Measurements from ENCODE around the gene CWF19L2.
"Not testable (repeated sequence)": the region's sequence is repeated elsewhere in the genome, so short reads cannot be mapped to it uniquely, and the experiment has no call there.

CWF19L2 gene

DNA sequence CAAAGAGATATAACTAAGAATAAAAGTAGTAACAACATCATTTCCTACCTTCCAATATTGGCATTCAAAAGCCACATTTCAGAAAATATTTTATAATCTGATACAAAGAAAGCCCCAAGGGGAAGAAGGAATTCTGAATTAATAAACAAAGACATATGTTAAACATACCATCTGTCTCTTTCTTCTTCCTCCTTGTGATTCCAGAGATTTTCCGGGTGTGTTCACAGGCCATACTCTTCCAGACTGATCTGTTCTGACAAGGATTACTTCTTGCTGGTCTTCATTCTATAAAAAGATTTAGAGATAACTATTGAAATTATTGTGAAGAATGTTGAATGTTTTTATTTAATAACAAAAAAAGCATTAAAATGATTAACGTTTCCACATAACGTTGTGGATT is 65.0 kb downstream of the CWF19L2 start:
- peaks cover 11 to 17% of the 10 kb centered on the region in 2 donors for H3K36me3 ChIP-seq (ENCODE audit: control insufficient read depth in 1 of 2, insufficient read depth in 2 of 2, low read length in 2 of 2)
- H3K4me3 ChIP-seq (ENCODE audit: low read depth in 1 of 2, low read length in 2 of 2) = no peak overlapping the region
- no peak overlapping the region for H3K9ac ChIP-seq (ENCODE audit: low read depth in 1 of 2, low read length in 2 of 2)
- no peak overlapping the region for H3K27ac ChIP-seq (ENCODE audit: low read depth, low read length)
- H3K4me1 ChIP-seq (ENCODE audit: control insufficient read depth in 1 of 2, insufficient read depth in 2 of 2, low read length in 2 of 2) = no peaks in the 10 kb centered on the region
- H3K27me3 ChIP-seq (ENCODE audit: control insufficient read depth in 1 of 2, insufficient read depth in 2 of 2, low read length in 2 of 2) = no peaks in the 10 kb centered on the region
- H3K9me3 ChIP-seq (ENCODE audit: control insufficient read depth in 1 of 2, low read length in 2 of 2) = no peaks in the 10 kb centered on the region

DNA sequence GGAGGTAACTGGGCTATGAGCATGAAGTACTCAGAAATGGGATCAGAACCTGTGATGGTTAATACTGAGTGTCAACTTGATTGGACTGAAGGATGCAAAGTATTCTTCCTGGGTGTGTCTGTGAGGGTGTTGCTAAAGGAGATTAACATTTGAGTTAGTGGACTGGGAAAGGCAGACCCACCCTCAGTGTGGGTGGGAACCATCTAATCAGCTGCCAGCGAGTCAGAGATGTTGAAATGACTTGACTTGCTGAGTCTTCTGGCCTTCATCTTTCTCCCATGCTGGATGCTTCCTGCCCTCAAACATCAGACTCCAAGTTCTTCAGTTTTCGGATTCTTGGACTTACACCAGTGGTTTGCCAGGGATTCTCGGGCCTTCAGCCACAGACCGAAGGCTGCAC is 66.9 kb downstream of the CWF19L2 start:
- H3K4me3 ChIP-seq (ENCODE audit: low read depth in 1 of 2, low read length in 2 of 2); H3K9me3 ChIP-seq (ENCODE audit: control insufficient read depth in 1 of 2, low read length in 2 of 2); H3K9ac ChIP-seq (ENCODE audit: low read depth in 1 of 2, low read length in 2 of 2); H3K27ac ChIP-seq (ENCODE audit: low read depth, low read length); H3K27me3 ChIP-seq (ENCODE audit: control insufficient read depth in 1 of 2, insufficient read depth in 2 of 2, low read length in 2 of 2); H3K4me1 ChIP-seq (ENCODE audit: control insufficient read depth in 1 of 2, insufficient read depth in 2 of 2, low read length in 2 of 2): not testable (repeated sequence)
- peaks cover 12 to 17% of the 10 kb centered on the region in 2 donors for H3K36me3 ChIP-seq (ENCODE audit: control insufficient read depth in 1 of 2, insufficient read depth in 2 of 2, low read length in 2 of 2)

DNA sequence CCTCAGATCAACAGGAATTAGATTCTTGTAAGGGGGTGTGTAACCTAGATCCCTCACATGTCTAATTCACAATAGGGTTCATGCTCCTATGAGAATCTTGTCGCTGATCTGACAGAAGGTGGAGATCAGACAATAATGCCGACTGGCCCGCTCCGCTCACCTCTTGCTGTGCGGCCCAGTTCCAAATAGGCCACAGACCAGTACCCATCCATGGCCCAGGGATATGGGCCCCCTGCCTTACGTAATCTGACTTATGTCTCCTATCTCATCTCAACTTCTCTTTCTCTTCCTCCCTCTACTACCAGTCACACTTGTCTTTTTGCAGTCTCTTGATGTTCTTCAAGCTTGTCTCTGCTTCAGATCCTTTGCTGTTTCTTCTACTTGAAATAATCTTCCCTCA is 70.0 kb downstream of the CWF19L2 start:
- Histone ChIP-seq H3K4me1 (ENCODE audit: control insufficient read depth in 1 of 2, insufficient read depth in 2 of 2, low read length in 2 of 2) (no peaks in the 10 kb centered on the region), H3K27ac (ENCODE audit: low read depth, low read length) (no peak overlapping the region), H3K9me3 (ENCODE audit: control insufficient read depth in 1 of 2, low read length in 2 of 2) (no peaks in the 10 kb centered on the region), H3K27me3 (ENCODE audit: control insufficient read depth in 1 of 2, insufficient read depth in 2 of 2, low read length in 2 of 2) (no peaks in the 10 kb centered on the region), H3K36me3 (ENCODE audit: control insufficient read depth in 1 of 2, insufficient read depth in 2 of 2, low read length in 2 of 2) (peaks cover 12 to 20% of the 10 kb centered on the region in 2 donors), H3K4me3 (ENCODE audit: low read depth in 1 of 2, low read length in 2 of 2) (no peak overlapping the region), H3K9ac (ENCODE audit: low read depth in 1 of 2, low read length in 2 of 2) (no peak overlapping the region)

DNA sequence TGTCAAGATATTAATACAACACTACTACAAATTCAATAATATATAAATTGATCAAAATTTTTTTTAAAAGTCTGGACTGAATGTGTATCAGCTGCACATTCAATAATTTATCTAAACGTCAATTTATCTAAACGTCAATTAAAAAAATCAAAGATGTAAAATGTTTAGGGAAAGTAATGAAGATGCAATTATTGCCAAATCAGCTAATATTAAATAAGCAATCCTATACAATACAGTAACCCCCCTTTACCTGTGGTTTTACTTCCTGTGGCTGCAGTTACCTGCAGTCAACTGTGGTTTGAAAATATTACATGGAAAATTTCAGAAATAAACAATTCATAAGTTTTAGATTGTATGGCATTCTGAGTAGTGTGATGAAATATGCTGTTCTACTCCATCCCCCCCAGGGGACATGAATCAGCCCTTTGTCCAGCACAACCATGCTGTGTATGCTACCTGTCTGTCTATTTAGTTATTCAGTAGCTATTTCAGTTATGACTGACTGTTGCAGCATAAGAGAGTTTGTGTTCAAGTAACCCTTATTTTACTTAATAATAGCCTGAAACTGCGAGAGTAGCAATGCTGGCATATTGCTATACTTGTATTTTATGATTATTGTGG is 72.2 kb downstream of the CWF19L2 start:
- Histone ChIP-seq H3K4me1 (ENCODE audit: control insufficient read depth in 1 of 2, insufficient read depth in 2 of 2, low read length in 2 of 2) (no peaks in the 10 kb centered on the region), H3K9ac (ENCODE audit: low read depth in 1 of 2, low read length in 2 of 2) (no peak overlapping the region), H3K27ac (ENCODE audit: low read depth, low read length) (no peak overlapping the region), H3K4me3 (ENCODE audit: low read depth in 1 of 2, low read length in 2 of 2) (no peak overlapping the region), H3K27me3 (ENCODE audit: control insufficient read depth in 1 of 2, insufficient read depth in 2 of 2, low read length in 2 of 2) (no peaks in the 10 kb centered on the region), H3K36me3 (ENCODE audit: control insufficient read depth in 1 of 2, insufficient read depth in 2 of 2, low read length in 2 of 2) (peaks cover 6 to 13% of the 10 kb centered on the region in 2 donors), H3K9me3 (ENCODE audit: control insufficient read depth in 1 of 2, low read length in 2 of 2) (no peaks in the 10 kb centered on the region)

DNA sequence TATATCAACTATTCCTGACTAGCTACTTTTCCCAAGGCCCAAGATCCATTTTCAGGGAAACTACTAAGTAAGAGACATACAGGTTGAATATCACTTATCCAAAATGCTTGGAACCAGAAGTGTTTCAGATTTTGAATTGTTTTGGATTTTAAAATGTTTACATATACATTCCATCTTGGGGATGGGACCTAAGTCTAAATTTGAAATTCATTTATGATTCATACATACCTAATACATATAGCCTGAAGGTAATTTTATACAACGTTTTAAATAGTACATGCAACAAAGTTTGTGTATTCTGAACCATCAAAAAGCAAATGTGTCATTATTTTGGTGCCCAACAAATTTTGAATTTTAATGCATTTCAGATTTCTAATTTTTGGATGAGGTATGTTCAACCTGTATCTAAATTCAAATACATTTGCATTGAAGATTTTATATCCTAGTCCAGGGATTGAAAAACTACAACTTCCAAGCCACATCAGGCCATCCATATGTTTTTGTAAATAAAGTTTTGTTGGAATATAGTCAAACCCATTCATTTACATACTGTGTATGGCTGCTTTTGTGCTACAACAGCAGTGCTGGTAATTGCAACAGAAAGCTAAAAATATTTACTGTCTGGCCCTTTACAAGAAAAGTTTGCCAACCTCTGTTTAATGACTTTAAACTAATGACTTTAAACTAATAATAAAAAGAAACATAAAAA is 73.3 kb downstream of the CWF19L2 start:
- Histone ChIP-seq H3K36me3 (ENCODE audit: control insufficient read depth in 1 of 2, insufficient read depth in 2 of 2, low read length in 2 of 2) (peaks cover 6 to 7% of the 10 kb centered on the region in 2 donors), H3K27me3 (ENCODE audit: control insufficient read depth in 1 of 2, insufficient read depth in 2 of 2, low read length in 2 of 2) (no peaks in the 10 kb centered on the region), H3K9ac (ENCODE audit: low read depth in 1 of 2, low read length in 2 of 2) (no peak overlapping the region), H3K4me1 (ENCODE audit: control insufficient read depth in 1 of 2, insufficient read depth in 2 of 2, low read length in 2 of 2) (no peaks in the 10 kb centered on the region), H3K27ac (ENCODE audit: low read depth, low read length) (no peak overlapping the region), H3K9me3 (ENCODE audit: control insufficient read depth in 1 of 2, low read length in 2 of 2) (no peaks in the 10 kb centered on the region), H3K4me3 (ENCODE audit: low read depth in 1 of 2, low read length in 2 of 2) (no peak overlapping the region)

DNA sequence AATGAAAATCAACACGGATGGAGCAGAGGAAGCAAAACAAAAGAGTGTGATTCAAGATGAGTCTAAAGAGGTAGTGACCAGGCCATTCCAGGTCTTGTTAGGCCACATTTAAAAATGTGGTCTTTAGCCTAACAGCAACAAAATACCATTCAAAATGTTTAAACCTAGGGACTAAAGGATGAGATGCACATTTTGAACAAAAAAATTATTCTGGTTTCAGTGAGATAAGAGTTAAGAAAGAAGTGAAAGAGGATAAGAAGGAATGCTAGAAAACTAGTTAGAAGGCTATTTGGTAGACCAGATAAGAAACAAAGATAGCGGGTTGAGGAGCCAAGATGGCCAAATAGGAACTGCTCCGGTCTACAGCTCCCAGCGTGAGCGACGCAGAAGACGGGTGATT is 85.2 kb downstream of the CWF19L2 start:
- no peaks in the 10 kb centered on the region for H3K4me1 ChIP-seq (ENCODE audit: control insufficient read depth in 1 of 2, insufficient read depth in 2 of 2, low read length in 2 of 2)
- no peak overlapping the region for H3K9ac ChIP-seq (ENCODE audit: low read depth in 1 of 2, low read length in 2 of 2)
- no peaks in the 10 kb centered on the region for H3K27me3 ChIP-seq (ENCODE audit: control insufficient read depth in 1 of 2, insufficient read depth in 2 of 2, low read length in 2 of 2)
- H3K9me3 ChIP-seq (ENCODE audit: control insufficient read depth in 1 of 2, low read length in 2 of 2) = no peaks in the 10 kb centered on the region
- H3K4me3 ChIP-seq (ENCODE audit: low read depth in 1 of 2, low read length in 2 of 2) = no peak overlapping the region
- H3K27ac ChIP-seq (ENCODE audit: low read depth, low read length) = no peak overlapping the region
- H3K36me3 ChIP-seq (ENCODE audit: control insufficient read depth in 1 of 2, insufficient read depth in 2 of 2, low read length in 2 of 2) = no peaks in the 10 kb centered on the region

DNA sequence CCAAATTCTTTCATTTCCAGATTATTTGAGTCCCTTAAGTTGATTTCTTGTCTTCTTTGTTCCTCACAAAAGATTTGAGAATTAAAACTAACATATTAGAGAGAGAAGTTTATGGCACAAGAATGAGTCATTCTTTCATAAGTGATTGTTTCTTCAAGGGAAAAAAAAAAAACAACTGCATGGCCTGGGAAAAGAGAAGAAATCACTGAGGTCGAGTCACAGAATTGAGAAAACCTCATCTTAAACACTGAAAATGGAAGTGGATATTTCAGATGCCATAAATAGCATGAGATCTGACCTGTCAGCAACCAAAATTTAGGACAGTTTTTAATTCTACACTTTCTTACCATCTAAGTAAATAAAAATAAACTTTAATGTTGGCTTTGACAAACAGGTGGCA is 87.2 kb downstream of the CWF19L2 start:
- Histone ChIP-seq H3K9ac (ENCODE audit: low read depth in 1 of 2, low read length in 2 of 2) (no peak overlapping the region), H3K27me3 (ENCODE audit: control insufficient read depth in 1 of 2, insufficient read depth in 2 of 2, low read length in 2 of 2) (no peaks in the 10 kb centered on the region), H3K27ac (ENCODE audit: low read depth, low read length) (no peak overlapping the region), H3K9me3 (ENCODE audit: control insufficient read depth in 1 of 2, low read length in 2 of 2) (no peaks in the 10 kb centered on the region), H3K36me3 (ENCODE audit: control insufficient read depth in 1 of 2, insufficient read depth in 2 of 2, low read length in 2 of 2) (no peaks in the 10 kb centered on the region), H3K4me3 (ENCODE audit: low read depth in 1 of 2, low read length in 2 of 2) (no peak overlapping the region), H3K4me1 (ENCODE audit: control insufficient read depth in 1 of 2, insufficient read depth in 2 of 2, low read length in 2 of 2) (no peaks in the 10 kb centered on the region)

DNA sequence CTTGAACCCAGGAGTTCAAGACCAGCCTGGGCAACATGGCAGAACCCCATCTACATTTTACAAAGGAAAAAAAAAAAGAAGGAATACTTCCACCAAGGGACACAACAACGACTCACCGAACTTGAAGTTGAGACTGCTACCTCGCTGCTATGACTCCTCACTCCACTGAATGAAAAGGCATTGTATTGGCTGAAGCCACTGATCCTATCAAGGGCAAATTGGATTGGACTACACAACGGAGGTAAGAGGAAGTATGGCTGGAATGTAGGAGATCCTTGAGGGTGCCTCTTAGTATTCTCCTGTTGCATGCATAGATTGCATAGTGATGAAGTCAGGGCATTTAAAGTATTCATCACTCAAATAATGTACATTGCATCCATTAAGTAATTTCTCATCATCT is 97.9 kb downstream of the CWF19L2 start:
- Histone ChIP-seq H3K9me3 (ENCODE audit: control insufficient read depth in 1 of 2, low read length in 2 of 2) (no peaks in the 10 kb centered on the region), H3K36me3 (ENCODE audit: control insufficient read depth in 1 of 2, insufficient read depth in 2 of 2, low read length in 2 of 2) (peaks cover 0 to 6% of the 10 kb centered on the region in 2 donors), H3K27me3 (ENCODE audit: control insufficient read depth in 1 of 2, insufficient read depth in 2 of 2, low read length in 2 of 2) (no peaks in the 10 kb centered on the region), H3K27ac (ENCODE audit: low read depth, low read length) (no peak overlapping the region), H3K9ac (ENCODE audit: low read depth in 1 of 2, low read length in 2 of 2) (no peak overlapping the region), H3K4me1 (ENCODE audit: control insufficient read depth in 1 of 2, insufficient read depth in 2 of 2, low read length in 2 of 2) (no peaks in the 10 kb centered on the region), H3K4me3 (ENCODE audit: low read depth in 1 of 2, low read length in 2 of 2) (no peak overlapping the region)

DNA sequence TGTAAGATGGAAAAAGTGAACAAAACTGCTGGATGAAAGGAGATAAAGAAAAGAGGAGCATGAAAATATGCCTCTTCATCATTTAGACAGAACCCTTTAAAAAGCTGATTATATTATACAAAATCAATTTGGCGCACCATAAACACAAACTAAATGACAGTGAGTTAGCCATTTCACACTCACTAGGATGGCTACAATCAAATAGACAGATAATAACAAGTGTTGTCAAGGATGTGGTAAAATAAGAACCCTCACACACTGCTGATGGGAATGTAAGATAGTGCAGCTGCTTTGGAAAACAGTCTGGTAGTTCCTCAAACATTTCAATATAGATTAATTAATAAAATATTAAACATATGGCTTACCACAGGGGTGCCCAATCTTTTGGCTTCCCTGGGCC is 99.7 kb downstream of the CWF19L2 start:
- Histone ChIP-seq H3K9me3 (ENCODE audit: control insufficient read depth in 1 of 2, low read length in 2 of 2) (no peaks in the 10 kb centered on the region), H3K4me3 (ENCODE audit: low read depth in 1 of 2, low read length in 2 of 2) (no peak overlapping the region), H3K27ac (ENCODE audit: low read depth, low read length) (no peak overlapping the region), H3K4me1 (ENCODE audit: control insufficient read depth in 1 of 2, insufficient read depth in 2 of 2, low read length in 2 of 2) (no peaks in the 10 kb centered on the region), H3K27me3 (ENCODE audit: control insufficient read depth in 1 of 2, insufficient read depth in 2 of 2, low read length in 2 of 2) (no peaks in the 10 kb centered on the region), H3K36me3 (ENCODE audit: control insufficient read depth in 1 of 2, insufficient read depth in 2 of 2, low read length in 2 of 2) (peaks cover 3 to 6% of the 10 kb centered on the region in 2 donors), H3K9ac (ENCODE audit: low read depth in 1 of 2, low read length in 2 of 2) (no peak overlapping the region)

DNA sequence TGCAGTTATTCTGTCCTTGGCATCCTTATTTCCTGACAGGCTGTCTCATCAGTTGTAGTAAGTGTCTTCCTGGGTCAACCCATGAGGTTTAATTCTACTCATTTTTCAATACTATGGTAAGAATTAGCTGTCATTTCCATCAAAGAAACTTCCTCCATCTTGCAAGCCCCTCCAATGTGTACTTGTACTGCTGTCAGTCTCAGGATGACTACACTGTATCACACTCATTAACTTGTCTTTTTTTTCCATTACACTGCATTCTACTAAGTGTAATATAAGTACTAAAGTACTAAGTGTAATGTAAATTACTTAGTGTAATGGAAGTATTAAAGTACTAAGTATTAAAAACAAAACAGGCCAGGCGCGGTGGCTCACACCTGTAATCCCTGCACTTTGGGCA is 102.8 kb downstream of the CWF19L2 start:
- Histone ChIP-seq H3K4me3 (ENCODE audit: low read depth in 1 of 2, low read length in 2 of 2) (no peak overlapping the region), H3K9me3 (ENCODE audit: control insufficient read depth in 1 of 2, low read length in 2 of 2) (no peaks in the 10 kb centered on the region), H3K36me3 (ENCODE audit: control insufficient read depth in 1 of 2, insufficient read depth in 2 of 2, low read length in 2 of 2) (peaks cover 3 to 8% of the 10 kb centered on the region in 2 donors), H3K27me3 (ENCODE audit: control insufficient read depth in 1 of 2, insufficient read depth in 2 of 2, low read length in 2 of 2) (no peaks in the 10 kb centered on the region), H3K4me1 (ENCODE audit: control insufficient read depth in 1 of 2, insufficient read depth in 2 of 2, low read length in 2 of 2) (no peaks in the 10 kb centered on the region), H3K9ac (ENCODE audit: low read depth in 1 of 2, low read length in 2 of 2) (no peak overlapping the region), H3K27ac (ENCODE audit: low read depth, low read length) (no peak overlapping the region)
